GM21786 (cell line): ENCODE results near the gene CARS2.
"Not testable (repeated sequence)": the region's sequence is repeated elsewhere in the genome, so short reads cannot be mapped to it uniquely, and the experiment has no call there.

ENCODE experiments used
- ATAC-seq: cut with Tn5 transposase; IDR thresholded peaks from one replicate; pipeline ENCODE4 v1.9.1; 2021; ENCODE audit not compliant: unreplicated experiment

Gene CARS2

DNA sequence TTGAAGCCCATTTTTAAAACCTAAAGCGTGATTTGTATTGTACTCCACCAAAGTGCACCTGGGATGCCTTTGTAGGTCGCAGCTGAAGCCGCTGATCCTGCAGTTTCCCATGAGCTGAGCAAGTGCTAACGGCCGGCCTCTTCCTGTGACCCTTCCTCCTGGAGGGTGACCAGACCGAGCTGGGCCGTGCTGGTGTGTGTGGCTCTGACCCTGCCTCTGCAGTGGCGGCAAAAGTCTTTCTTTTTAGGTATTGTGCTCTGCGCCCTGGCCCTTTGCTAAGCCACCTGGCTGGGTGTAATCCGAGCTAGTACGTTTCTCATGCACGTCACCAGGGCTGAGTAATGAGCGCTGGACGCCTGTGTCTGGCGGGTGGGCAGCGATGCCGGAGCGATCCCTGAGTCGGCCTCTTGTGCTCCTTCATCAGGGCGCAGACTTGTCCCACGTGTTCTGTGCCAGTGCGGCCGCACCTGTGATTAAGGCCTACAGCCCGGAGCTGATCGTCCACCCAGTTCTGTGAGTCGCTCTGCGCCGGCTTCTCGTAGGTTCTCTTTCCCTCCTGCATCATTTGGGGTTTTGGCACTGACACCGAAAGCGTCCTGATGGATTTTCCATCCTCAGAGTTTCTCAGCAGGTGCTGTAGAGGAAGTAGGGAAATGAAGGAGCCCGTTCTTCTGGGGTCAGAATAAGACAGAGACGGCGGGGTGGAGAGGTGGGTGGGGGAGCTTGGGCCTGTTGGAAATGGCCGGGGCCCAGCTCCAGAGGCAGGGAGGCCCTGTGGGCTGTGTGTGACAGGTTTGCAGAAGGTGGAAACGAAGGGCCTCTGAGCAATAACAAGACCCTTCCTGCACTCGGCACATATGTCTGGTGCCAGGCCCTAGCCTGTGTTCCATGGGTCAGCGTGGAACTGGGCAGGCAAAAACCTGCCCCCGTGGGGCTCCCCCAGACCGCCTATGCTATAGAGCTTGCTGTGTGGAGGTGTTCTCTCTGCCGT, 80.9 kb downstream of the CARS2 start:
- ATAC-seq: no peak

DNA sequence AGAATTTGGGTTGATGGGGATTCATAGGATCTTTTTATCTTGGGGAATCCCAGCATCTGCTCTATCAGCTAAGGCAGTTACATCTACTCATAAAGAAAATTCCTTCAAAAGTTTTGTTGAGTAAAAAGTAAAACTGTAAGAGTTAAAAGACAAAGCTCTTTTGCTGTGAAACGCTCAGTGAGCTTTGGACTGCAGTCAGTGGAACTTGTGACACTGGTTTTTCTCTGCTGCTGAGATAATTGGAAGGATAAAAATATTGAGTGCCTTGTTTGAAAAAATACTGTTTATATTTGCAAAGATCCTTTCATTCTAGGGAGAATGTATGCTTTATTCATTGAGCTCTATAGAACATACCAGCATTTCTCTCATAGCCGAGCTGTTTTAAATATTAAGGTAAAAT, 85.3 kb downstream of the CARS2 start:
- ATAC-seq: no peak

DNA sequence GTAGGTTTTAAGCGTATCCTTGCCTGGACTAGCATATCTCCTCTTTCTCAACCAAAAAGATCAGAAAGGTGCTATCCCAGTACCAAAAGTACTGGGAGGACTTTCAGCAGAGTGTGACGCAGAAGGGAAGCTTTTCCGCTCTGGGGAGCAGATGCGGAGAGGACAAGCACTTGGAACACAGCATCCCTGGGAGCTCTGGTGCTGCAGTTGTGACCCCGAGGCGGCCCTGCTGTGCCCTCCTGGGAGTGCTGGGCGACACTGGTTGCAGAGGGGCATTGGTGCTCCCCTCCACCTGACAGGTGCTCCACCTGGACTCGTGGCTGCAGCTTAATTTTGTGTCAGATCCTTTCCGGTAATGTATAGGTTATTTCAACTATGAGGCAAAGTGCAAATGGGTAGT, 87.1 kb downstream of the CARS2 start:
- no peak for ATAC-seq

DNA sequence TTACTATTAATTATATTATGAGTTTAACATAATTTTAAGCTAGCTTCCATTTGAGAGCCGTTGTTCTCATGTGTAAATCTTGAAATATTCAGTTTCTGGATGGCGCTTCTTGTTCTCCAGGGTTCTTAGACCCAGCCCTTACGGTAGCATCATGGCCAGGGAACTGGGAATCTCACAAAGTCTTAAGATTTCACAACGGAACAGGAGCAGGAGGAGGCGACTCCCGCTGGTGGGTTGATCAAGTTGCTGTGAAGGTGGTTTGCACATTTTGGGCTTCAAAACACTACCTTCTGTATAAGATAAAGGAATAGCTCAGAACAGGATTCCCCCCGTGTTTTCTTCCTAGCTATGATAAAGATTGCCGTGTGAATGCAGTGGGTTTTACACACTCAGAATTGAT, 87.7 kb downstream of the CARS2 start:
- no peak for ATAC-seq

- no peak for ATAC-seq
These were observed 88.4 kb downstream of the CARS2 start for GRCh38 chr13:110617321-110618072.

GRCh38 chr13:110616103-110617101, 89.5 kb downstream of the CARS2 start:
- ATAC-seq: peak; percentile 59

GRCh38 chr13:110615322-110616102, 90.4 kb downstream of the CARS2 start, which contains the start of gene NAXD:
NAXD (plus strand) TSS chr13:110615545; CDS start chr13:110615602, 57 bp downstream.
- peak; percentile 75 for ATAC-seq

DNA sequence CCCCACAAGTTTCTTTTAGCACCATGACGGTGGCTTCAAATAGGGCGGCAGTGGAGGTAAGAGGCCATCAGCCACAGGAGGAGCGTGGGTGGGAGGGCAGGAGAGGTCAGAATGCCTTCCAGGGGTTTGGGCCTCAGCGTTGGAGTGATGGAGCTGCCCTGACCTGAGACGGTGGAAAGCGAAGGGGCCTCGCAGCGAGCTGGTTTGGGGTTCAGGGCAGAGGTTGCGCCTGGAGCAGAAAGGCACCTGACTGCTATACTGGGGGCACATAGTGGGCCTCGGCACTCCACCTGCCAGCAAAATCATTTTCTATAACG, 91.0 kb downstream of the CARS2 start:
- no peak for ATAC-seq

GRCh38 chr13:110610955-110611595, 94.8 kb downstream of the CARS2 start:
- ATAC-seq: peak; percentile 40

- no peak for ATAC-seq
These were observed 98.2 kb downstream of the CARS2 start for GRCh38 chr13:110607675-110608224.

DNA sequence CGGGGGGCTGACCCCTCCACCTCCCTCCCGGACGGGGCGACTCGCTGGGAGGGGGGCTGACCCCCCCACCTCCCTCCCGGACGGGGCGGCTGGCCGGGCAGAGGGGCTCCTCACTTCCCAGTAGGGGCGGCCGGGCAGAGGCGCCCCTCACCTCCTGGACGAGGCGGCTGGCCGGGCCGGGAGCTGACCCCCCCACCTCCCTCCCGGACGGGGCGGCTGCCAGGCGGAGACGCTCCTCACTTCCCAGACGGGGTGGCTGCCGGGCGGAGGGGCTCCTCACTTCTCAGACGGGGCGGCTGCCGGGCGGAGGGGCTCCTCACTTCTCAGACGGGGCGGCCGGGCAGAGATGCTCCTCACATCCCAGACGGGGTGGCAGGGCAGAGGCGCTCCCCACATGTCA, 99.6 kb downstream of the CARS2 start:
- not testable (repeated sequence) for ATAC-seq

DNA sequence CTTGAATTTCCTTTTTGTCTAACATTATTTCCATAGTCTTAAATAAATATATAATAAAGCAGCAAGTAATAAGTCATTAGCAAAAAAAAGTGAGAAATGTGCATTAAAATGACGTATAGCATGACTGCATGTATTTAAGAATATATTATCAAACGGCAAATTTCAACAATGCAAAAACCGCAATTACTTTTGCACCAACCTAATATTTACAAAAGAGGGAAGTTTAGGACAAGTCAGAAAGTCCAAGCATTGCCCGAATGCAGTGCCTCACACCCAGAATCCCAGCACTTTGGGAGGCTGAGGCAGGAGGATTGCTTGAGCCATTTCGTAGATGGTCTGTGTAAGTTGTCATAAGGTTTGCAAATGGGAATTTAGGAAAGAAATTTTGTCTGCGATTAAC, 100.8 kb downstream of the CARS2 start:
- no peak for ATAC-seq

GRCh38 chr13:110600980-110601379, 104.9 kb downstream of the CARS2 start:
- no peak for ATAC-seq

DNA sequence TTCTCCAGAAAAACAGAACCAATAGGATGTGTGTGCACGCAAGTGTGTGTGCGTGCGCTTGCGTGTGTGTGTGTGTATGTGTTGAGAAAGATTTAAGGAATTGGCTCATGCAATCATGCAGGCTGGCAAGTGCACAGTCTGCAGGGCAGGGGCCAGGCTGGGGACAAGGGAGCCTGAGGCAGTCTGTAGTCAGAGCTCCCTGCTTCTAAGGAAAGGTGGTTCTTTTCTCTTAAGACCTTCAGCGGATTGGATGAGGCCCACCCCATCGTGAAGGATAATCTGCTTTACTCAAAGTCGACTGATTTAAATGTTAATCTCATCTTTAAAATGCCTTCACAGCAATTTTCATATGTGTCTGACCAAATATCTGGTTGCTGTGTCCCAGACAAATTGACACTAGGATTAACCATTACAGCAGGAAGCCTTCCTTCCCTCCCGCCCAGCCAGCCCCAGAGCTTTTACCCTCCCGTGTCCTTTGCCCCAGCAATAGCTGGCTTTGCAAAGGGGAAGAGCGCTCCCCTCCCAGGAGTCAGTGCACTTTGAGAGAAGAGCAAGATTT, 105.6 kb downstream of the CARS2 start:
- ATAC-seq: no peak

GRCh38 chr13:110597041-110597689, 108.8 kb downstream of the CARS2 start:
- ATAC-seq: no peak

- ATAC-seq: peak; percentile 90
These were observed 112.3 kb downstream of the CARS2 start for GRCh38 chr13:110593430-110594130.

DNA sequence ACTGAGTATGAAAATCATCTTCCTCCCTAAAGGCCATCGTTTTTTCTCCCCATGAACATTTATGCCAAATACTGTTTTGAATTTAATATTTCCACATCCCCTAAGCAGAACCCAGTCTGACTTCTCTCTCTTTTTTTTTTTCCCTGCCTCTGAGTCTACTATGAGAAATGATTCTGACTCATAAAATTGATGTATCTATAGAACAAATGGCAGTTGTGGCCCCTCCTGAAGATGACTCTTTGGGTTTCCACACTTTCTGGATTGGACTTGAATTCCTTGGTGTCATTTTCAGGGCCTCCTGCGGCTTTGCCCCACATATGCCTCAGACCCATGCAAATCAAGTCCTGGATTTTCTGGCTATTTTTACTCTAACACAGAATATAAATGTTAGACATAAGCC, 113.3 kb downstream of the CARS2 start:
- ATAC-seq: no peak
